ENCODE data around the gene RHOH. TPM values are rescaled to one million over a fixed set of nuclear protein-coding genes. Genes with fewer than 3 reads are reported as not detected.

RHOH gene
- total and polyA plus RNA-seq, 9 of the 15 experiments (the other 6 are each of a cell fraction or from before 2014, with no cell fraction given) = 14.3 to 37.7 (median 23.2) TPM

GRCh38 chr4:40190880-40191815 lies 5.7 kb upstream of the RHOH start (continued):
- 0 out of 2 replicates have a peak, but pooled peaks have one; percentile 48 for TF ChIP-seq ZNF592 (IDR thresholded peaks at IDR 0.05)
- peak; percentile 36 to 68; a peak in 3 of 4 replicates for TF ChIP-seq KDM1A (IDR thresholded peaks at IDR 0.05)
- TF ChIP-seq SRSF7 (optimal IDR thresholded peaks at IDR 0.05; ENCODE audit: low read depth, low read length) = no peak
- TF ChIP-seq SIX5 (IDR thresholded peaks at IDR 0.05; ENCODE audit: borderline replicate concordance in 1 of 2, insufficient read depth in 1 of 2, low read depth in 1 of 2, low read length in 2 of 2) = no peak
- TF ChIP-seq SRSF1 (IDR thresholded peaks at IDR 0.05; ENCODE audit: low read depth, low read length) = no peak
- TF ChIP-seq PTBP1 (IDR thresholded peaks at IDR 0.05; ENCODE audit: low read depth, low read length) = no peak
- peak in 1 of 2 experiments; percentile 80; a peak in 2 of 4 replicates for TF ChIP-seq FOXA3 (CRISPR knock-in tag; conservative IDR thresholded peaks at IDR 0.05 in 1 of 2, IDR thresholded peaks at IDR 0.05 in 1 of 2)
- TF ChIP-seq ADNP (tag; IDR thresholded peaks at IDR 0.05) = no peak
- no peak for TF ChIP-seq ATF3 (IDR thresholded peaks at IDR 0.05)
- TF ChIP-seq ATF3 (CRISPR knock-in tag; conservative IDR thresholded peaks at IDR 0.05) = no peak
- no peak for TF ChIP-seq NR2C1 (IDR thresholded peaks at IDR 0.05)
- TF ChIP-seq NR2C1 (tag; IDR thresholded peaks at IDR 0.05) = no peak
- no peak for TF ChIP-seq CEBPG (CRISPR knock-in tag; IDR thresholded peaks at IDR 0.05)
- TF ChIP-seq CEBPG (tag; conservative IDR thresholded peaks at IDR 0.05 in 1 of 2, IDR thresholded peaks at IDR 0.05 in 1 of 2) = 0 out of 4 replicates have a peak, but pooled peaks of 1 of the 2 experiments have one; percentile 5

All from K562 (cell line).